Transverse colon (tissue), 4 donors: ENCODE measurements around the gene GPR39. TPM values are rescaled to one million over a fixed set of nuclear protein-coding genes. Genes with fewer than 3 reads are reported as not detected.

Source experiments
- DNase-seq: peaks from one replicate; pipeline ENCODE4 v3.0.0-alpha.2; 2019
- H3K27ac ChIP-seq, 4 donors: fragments of 200-600 bp; sonication (generic); 2 replicates each; pipeline ENCODE4 v1.5.1; 2016 to 2018; ENCODE audit warnings: inconsistent platforms in 4 of 4
- H3K27me3 ChIP-seq: fragments of 200-600 bp; sonication (generic); 2 replicates; pipeline ENCODE4 v1.5.1; 2017; ENCODE audit warnings: inconsistent platforms
- H3K36me3 ChIP-seq, 4 donors: fragments of 200-600 bp; sonication (generic); 2 replicates each; pipeline ENCODE4 v1.5.1; 2017 to 2019; ENCODE audit warnings: inconsistent platforms in 4 of 4
- H3K4me1 ChIP-seq, 4 donors: fragments of 200-600 bp; sonication (generic); 2 replicates each; pipeline ENCODE4 v1.5.1; 2017 to 2020; ENCODE audit warnings: inconsistent platforms in 4 of 4
- H3K4me3 ChIP-seq, 4 donors: fragments of 200-600 bp; sonication (generic); 1 replicate in 1 of 4; 2 replicates in 3 of 4; pipeline versions ENCODE4 v1.5.1 to v1.6.1; 2017 to 2019; ENCODE audit warnings: inconsistent platforms in 4 of 4
- H3K9me3 ChIP-seq, 2 donors: fragments of 200-600 bp; sonication (generic); 2 replicates each; pipeline ENCODE4 v1.5.1; 2017 to 2019; ENCODE audit warnings: inconsistent platforms in 2 of 2
- EP300 ChIP-seq: sonication (generic); formaldehyde crosslinking; IDR thresholded peaks from one replicate; pipeline ENCODE4 v1.6.1; 2017; ENCODE audit warnings: antibody characterized with exemption, low read depth
- POLR2A ChIP-seq: fragments of 450-650 bp; IDR thresholded peaks from one replicate; pipeline ENCODE4 v1.6.1; 2016; ENCODE audit warnings: antibody characterized with exemption, mild to moderate bottlenecking, moderate library complexity
- POLR2AphosphoS5 ChIP-seq, 3 donors: sonication (generic); formaldehyde crosslinking; IDR thresholded peaks; one replicate each; pipeline ENCODE4 v1.6.1; 2016; ENCODE audit warnings: antibody characterized with exemption in 3 of 3
- WGBS, 2 donors: methylation state at CpG; one replicate each; pipeline ENCODE4 v1.1.5; 2018; ENCODE audit warnings: low coverage in 1 of 2; 5-methylcytosine and 5-hydroxymethylcytosine counted together
- in situ Hi-C, 4 donors: fragments of 200-750 bp; cut with MboI; loops; one replicate each; pipeline versions ENCODE4 v1.15.0 to v1.15.1; 2017; ENCODE audit warnings: low sequenced_read_pairs in 3 of 4, low pct_ligation_motif_present in 1 of 4, low pct_unique_long_range_greater_than_20kb in 1 of 4
- intact Hi-C: fragments of 100-400 bp; cut with DNase I; formaldehyde crosslinking; loops from one replicate; pipeline ENCODE4 v1.15.1; 2023; ENCODE audit warnings: low total_unique reads
- total RNA-seq, 4 donors: library from RNA; depleted of rRNA; stranded (reverse); fragments of >200 nt; gene quantifications; one replicate each; pipeline ENCODE4 v1.1.0, GENCODE V29; 2016
- TF ChIP-seq, protein P1 (sequence below), 5 experiments: fragments of 200-600 bp in 3 of 5; fragments of 450-650 bp in 2 of 5; sonication (generic) in 3 of 5; IDR thresholded peaks; 1 replicate in 2 of 5; 2 replicates in 3 of 5; pipeline ENCODE4 v1.5.1; 2016 to 2017; ENCODE audit warnings: antibody characterized with exemption in 5 of 5, inconsistent platforms in 3 of 5, mild to moderate bottlenecking in 2 of 5, moderate library complexity in 1 of 5

GPR39 gene
- total RNA-seq, 4 donors from 2014 or later = 26.3 to 85.3 (median 39.6) TPM

DNA sequence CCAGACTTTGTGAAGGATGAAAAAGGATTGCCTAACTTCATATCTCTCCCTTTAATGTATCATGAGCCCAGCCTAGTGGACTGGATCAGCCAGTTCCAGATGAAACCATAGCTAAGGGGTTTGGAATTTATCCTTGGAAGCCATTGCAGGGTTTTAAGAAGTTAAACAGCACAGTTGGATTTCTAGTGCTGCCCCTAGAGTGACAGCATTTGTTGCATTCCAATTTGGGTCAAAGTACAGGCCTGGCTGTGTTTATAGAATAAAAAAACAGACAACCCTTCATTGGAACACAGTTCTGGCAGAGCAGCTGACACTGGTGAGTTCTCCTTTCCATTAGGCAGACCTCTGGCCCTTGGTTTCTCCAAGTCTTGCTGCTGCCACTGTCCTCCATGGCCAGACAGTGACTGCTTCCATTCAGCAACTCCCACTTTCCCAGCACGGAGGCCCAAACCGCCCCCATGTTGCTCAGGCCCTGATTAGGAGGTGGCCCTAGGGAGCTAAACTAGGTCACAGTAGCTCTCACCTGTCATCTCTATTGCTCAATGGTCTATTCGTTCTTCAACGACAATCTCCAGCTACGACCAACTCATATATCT, 8.0 kb downstream of the GPR39 start:
- DNase-seq = no peak
- in situ Hi-C loops (no loop called here), intact Hi-C loops (no loop called here)
- H3K27me3 ChIP-seq = no peaks in the 10 kb centered on the region
- H3K4me3 ChIP-seq = no peak overlapping the region
- TF ChIP-seq POLR2AphosphoS5 (IDR thresholded peaks at IDR 0.05) = no peak
- no peak for TF ChIP-seq EP300
- TF ChIP-seq POLR2A = no peak
- TF ChIP-seq, protein P1, sequence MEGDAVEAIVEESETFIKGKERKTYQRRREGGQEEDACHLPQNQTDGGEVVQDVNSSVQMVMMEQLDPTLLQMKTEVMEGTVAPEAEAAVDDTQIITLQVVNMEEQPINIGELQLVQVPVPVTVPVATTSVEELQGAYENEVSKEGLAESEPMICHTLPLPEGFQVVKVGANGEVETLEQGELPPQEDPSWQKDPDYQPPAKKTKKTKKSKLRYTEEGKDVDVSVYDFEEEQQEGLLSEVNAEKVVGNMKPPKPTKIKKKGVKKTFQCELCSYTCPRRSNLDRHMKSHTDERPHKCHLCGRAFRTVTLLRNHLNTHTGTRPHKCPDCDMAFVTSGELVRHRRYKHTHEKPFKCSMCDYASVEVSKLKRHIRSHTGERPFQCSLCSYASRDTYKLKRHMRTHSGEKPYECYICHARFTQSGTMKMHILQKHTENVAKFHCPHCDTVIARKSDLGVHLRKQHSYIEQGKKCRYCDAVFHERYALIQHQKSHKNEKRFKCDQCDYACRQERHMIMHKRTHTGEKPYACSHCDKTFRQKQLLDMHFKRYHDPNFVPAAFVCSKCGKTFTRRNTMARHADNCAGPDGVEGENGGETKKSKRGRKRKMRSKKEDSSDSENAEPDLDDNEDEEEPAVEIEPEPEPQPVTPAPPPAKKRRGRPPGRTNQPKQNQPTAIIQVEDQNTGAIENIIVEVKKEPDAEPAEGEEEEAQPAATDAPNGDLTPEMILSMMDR (IDR thresholded peaks at IDR 0.05) = no peak
- no peaks in the 10 kb centered on the region for H3K36me3 ChIP-seq
- peak overlapping the region in 2 of 4 donors; percentile 3 to 29 for H3K27ac ChIP-seq
- no peaks in the 10 kb centered on the region for H3K9me3 ChIP-seq
- WGBS, 2 donors = 42 to 59% methylated on average over 4 to 5 of the region's 5 CpGs
- H3K4me1 ChIP-seq = peaks cover 3 to 9% (median 7%) of the 10 kb centered on the region in 4 donors

DNA sequence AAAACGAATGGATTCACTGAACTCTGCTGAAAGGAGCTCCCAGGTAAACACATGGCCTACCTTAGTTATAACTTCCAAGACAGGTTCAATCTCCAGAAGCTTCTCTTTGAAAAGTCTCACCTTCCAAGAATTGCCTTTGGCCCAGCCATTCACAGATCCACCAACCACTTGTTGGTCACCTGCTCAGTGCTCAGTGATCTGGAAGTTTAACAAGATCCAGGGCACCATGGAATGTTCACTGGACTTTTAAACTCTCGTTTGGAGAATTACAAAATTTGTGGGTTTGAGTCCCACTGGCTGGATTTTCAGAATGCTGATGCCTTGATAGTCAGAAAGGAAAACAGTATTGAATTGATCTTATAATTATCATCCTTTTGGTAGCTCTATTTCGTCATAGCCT, 9.4 kb downstream of the GPR39 start:
- H3K9me3 ChIP-seq = no peaks in the 10 kb centered on the region
- no peak for DNase-seq
- 51 to 76% methylated on average over 3 of the region's 3 CpGs for WGBS, 2 donors
- intact Hi-C loops = no loop called here
- no peaks in the 10 kb centered on the region for H3K36me3 ChIP-seq
- TF ChIP-seq POLR2AphosphoS5 (IDR thresholded peaks at IDR 0.05) (no peak), POLR2A (no peak), EP300 (no peak)
- TF ChIP-seq, protein P1 (IDR thresholded peaks at IDR 0.05) = no peak
- in situ Hi-C loops = no loop called here
- no peak overlapping the region for H3K27ac ChIP-seq
- no peaks in the 10 kb centered on the region for H3K27me3 ChIP-seq
- H3K4me3 ChIP-seq = no peak overlapping the region
- peaks cover 3 to 9% (median 7%) of the 10 kb centered on the region in 4 donors for H3K4me1 ChIP-seq

- in situ Hi-C loops = no loop called here
- H3K27me3 ChIP-seq = no peaks in the 10 kb centered on the region
- no peak for DNase-seq
These were observed 10.1 kb downstream of the GPR39 start for GRCh38 chr2:132426656-132427055.

DNA sequence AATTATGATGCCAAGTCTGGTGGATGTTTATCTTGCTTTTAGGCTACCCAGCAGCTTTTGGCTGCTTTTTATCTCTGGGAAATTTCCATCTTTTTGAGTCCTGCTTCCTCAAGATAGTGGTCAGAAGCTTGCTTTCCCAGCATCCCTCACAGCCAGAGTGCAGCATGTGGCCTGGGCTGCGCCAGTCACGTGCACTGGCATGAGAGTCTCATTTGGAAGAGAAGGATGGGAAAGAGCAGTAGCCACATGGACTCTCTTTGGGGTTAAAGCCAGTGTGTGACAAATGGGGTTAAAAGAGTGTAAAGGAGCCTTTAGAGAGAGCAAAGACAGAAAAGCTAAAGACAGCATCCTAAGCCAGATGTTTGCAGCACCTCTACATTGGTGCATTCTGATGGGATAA, 12.7 kb downstream of the GPR39 start:
- Histone ChIP-seq H3K36me3 (no peaks in the 10 kb centered on the region), H3K27me3 (no peaks in the 10 kb centered on the region), H3K4me3 (no peak overlapping the region), H3K9me3 (no peaks in the 10 kb centered on the region), H3K4me1 (peaks cover 1 to 5% (median 3%) of the 10 kb centered on the region in 4 donors), H3K27ac (no peak overlapping the region)
- in situ Hi-C loops = no loop called here
- DNase-seq = no peak
- 50 to 74% methylated on average over 2 of the region's 2 CpGs for WGBS, 2 donors
- intact Hi-C loops = no loop called here
- TF ChIP-seq, protein P1 (IDR thresholded peaks at IDR 0.05) = no peak

More at GRCh38 chr2:132426656-132427055, 10.1 kb downstream of the GPR39 start:
- peaks cover 3 to 9% (median 7%) of the 10 kb centered on the region in 4 donors for H3K4me1 ChIP-seq
- no peaks in the 10 kb centered on the region for H3K36me3 ChIP-seq
- H3K9me3 ChIP-seq = no peaks in the 10 kb centered on the region
- H3K27ac ChIP-seq = no peak overlapping the region
- WGBS, 2 donors = 73 to 84% methylated on average over 1 to 5 of the region's 5 CpGs
- no peak overlapping the region for H3K4me3 ChIP-seq
- intact Hi-C loops = no loop called here
- TF ChIP-seq EP300 (no peak), POLR2A (no peak), POLR2AphosphoS5 (IDR thresholded peaks at IDR 0.05) (no peak)
- TF ChIP-seq, protein P1 (IDR thresholded peaks at IDR 0.05) = no peak
